NCI-H1092 (cell line): ENCODE measurements around the gene ZNF486.
"Not testable (repeated sequence)": the region's sequence is repeated elsewhere in the genome, so short reads cannot be mapped to it uniquely, and the experiment has no call there.

Experiments used
- DNase-seq: peaks from one replicate; lab custom pipeline; 2025; lab: John Stamatoyannopoulos, UW

ZNF486 gene

GRCh38 chr19:20233105-20233504, 66.1 kb downstream of the ZNF486 start:
- no peak for DNase-seq

DNA sequence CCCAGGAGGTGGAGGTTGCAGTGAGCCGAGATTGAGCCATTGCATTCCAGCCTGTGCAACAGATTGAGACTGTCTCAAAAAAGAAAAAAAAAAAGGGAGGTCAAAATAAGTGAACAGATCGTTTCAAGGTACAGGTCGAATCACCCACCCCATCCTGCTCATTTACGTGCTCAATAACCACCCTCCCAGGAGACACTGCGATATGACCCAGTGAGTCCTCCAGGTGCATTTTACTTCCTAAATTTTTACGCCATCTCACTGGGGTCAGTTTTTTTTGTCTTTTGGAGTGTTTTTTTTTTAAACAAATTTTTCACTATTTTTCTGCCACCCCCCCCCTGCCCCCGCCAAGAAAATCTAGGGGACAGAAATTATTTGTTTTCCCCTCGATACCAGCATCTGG, 68.1 kb downstream of the ZNF486 start:
- DNase-seq, result no peak

GRCh38 chr19:20237773-20238623, 71.0 kb downstream of the ZNF486 start:
- DNase-seq, result peak; percentile 89

GRCh38 chr19:20243629-20244028, 76.6 kb downstream of the ZNF486 start:
- no peak for DNase-seq

DNA sequence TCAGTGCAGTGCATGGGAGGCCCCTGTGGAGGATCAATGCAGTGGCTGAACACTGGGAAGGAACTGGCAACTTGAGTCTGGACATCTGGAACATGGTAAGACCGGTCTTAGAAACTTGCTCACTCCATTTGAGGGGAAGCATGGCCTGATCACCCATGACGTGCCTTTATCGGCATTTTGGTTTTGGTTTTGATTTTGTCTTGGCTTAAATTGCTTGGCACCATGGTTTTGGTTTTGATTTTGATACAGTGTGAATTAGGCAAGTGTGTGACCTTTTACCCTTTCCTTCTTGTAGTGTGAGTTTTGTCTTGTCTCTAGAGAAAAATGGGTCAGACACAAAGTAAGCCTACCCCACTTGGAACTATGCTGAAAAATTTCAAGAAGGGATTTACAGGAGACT, 77.3 kb downstream of the ZNF486 start:
- no peak for DNase-seq

DNA sequence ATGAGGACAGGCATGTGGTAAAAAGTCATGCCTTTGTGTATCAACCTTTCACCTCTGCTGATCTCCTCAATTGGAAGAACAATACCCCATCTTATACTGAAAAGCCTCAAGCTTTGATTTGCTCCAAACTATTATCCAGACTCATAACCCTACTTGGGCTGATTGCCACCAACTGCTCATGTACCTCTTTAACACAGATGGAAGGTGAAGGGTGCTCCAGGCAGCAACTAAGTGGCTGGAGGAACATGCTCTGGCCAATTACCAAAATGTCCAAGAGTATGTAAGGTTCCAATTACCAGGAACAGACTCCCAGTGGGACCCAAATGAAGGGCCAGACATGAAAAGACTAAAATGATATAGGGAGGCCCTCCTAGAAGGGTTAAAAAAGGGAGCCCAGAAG, 78.3 kb downstream of the ZNF486 start:
- DNase-seq, result no peak

- DNase-seq, result peak; percentile 16
Observed at GRCh38 chr19:20247016-20247683, 80.1 kb downstream of the ZNF486 start.

- DNase-seq, result not testable (repeated sequence)
Observed at GRCh38 chr19:20248258-20248657, 81.2 kb downstream of the ZNF486 start.
